ENCODE results near the gene UBE2E2.

Gene UBE2E2

GRCh38 chr3:23450051-23450450 lies 246.9 kb downstream of the UBE2E2 start:
- DNase-seq = no peak

- DNase-seq = no peak
Observed at GRCh38 chr3:23450806-23451205, 247.7 kb downstream of the UBE2E2 start.

GRCh38 chr3:23452408-23452807 lies 249.3 kb downstream of the UBE2E2 start:
- DNase-seq = no peak

- no peak for DNase-seq
Observed at GRCh38 chr3:23455084-23455483, 252.0 kb downstream of the UBE2E2 start.

GRCh38 chr3:23455775-23456174 lies 252.6 kb downstream of the UBE2E2 start:
- DNase-seq = no peak

GRCh38 chr3:23457697-23458096 lies 254.6 kb downstream of the UBE2E2 start:
- DNase-seq = no peak

GRCh38 chr3:23459465-23459864 lies 256.3 kb downstream of the UBE2E2 start:
- DNase-seq = no peak

- no peak for DNase-seq
Observed at GRCh38 chr3:23459889-23460546, 256.9 kb downstream of the UBE2E2 start.

GRCh38 chr3:23461069-23461468 lies 257.9 kb downstream of the UBE2E2 start:
- no peak for DNase-seq

- no peak for DNase-seq
Observed at GRCh38 chr3:23463791-23464190, 260.7 kb downstream of the UBE2E2 start.

- no peak for DNase-seq
Observed at GRCh38 chr3:23465569-23465968, 262.4 kb downstream of the UBE2E2 start.

GRCh38 chr3:23468203-23468602 lies 265.1 kb downstream of the UBE2E2 start:
- DNase-seq = no peak

GRCh38 chr3:23474580-23475357 lies 271.6 kb downstream of the UBE2E2 start:
- DNase-seq = no peak

GRCh38 chr3:23475446-23475845 lies 272.3 kb downstream of the UBE2E2 start:
- no peak for DNase-seq

GRCh38 chr3:23479026-23479425 lies 275.9 kb downstream of the UBE2E2 start:
- no peak for DNase-seq

- no peak for DNase-seq
Observed at GRCh38 chr3:23479615-23480328, 276.6 kb downstream of the UBE2E2 start.

- DNase-seq = no peak
Observed at GRCh38 chr3:23480329-23480714, 277.2 kb downstream of the UBE2E2 start.

- DNase-seq = no peak
Observed at GRCh38 chr3:23481011-23481615, 278.0 kb downstream of the UBE2E2 start.

- DNase-seq = no peak
Observed at GRCh38 chr3:23481616-23482278, 278.6 kb downstream of the UBE2E2 start.

- DNase-seq = no peak
Observed at GRCh38 chr3:23484386-23484785, 281.3 kb downstream of the UBE2E2 start.

- DNase-seq = no peak
Observed at GRCh38 chr3:23485922-23486321, 282.8 kb downstream of the UBE2E2 start.

- no peak for DNase-seq
Observed at GRCh38 chr3:23487015-23487414, 283.9 kb downstream of the UBE2E2 start.

- no peak for DNase-seq
Observed at GRCh38 chr3:23488618-23489017, 285.5 kb downstream of the UBE2E2 start.
